ENCODE results near the gene U2AF1L4.

The U2AF1L4 gene, protein sequence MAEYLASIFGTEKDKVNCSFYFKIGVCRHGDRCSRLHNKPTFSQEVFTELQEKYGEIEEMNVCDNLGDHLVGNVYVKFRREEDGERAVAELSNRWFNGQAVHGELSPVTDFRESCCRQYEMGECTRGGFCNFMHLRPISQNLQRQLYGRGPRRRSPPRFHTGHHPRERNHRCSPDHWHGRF

DNA sequence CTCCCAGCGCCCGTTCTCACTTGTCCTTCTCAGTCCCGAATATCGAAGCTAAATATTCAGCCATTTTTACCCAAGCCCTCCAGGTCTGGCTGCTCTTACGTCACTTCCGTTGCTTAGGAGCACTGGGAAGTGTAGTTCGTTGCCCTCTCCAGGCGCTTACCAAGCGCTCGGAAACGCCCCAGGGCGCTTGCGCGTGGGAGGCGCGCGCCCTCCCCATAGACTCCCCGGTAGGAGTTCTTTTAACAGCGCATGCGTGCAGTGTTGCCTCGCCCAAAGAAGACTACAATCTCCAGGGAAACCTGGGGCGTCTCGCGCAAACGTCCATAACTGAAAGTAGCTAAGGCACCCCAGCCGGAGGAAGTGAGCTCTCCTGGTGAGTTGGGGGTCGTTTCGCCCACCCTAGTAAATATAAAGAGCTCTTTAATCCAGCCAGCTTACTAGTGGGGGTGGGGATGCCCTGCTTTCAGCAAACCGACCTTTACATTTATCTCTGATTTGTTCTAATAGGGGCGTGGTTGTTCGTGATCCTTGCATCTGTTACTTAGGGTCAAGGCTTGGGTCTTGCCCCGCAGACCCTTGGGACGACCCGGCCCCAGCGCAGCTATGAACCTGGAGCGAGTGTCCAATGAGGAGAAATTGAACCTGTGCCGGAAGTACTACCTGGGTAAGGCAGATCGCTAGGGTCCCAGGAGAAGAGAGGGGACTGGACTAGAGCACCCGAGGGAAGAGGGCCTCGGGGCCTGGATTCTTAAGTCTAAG lies at the start of gene U2AF1L4, which contains the start of gene PSENEN:
Gene U2AF1L4, minus strand, starts transcription at position 91 of the 759 bp plus-strand sequence. Its CDS starts 27 bp downstream, at position 64.
Gene PSENEN, plus strand, starts transcription at position 324 of the 759 bp plus-strand sequence. Its CDS starts 280 bp downstream, at position 604.
- peak; percentile 99 for DNase-seq

DNA sequence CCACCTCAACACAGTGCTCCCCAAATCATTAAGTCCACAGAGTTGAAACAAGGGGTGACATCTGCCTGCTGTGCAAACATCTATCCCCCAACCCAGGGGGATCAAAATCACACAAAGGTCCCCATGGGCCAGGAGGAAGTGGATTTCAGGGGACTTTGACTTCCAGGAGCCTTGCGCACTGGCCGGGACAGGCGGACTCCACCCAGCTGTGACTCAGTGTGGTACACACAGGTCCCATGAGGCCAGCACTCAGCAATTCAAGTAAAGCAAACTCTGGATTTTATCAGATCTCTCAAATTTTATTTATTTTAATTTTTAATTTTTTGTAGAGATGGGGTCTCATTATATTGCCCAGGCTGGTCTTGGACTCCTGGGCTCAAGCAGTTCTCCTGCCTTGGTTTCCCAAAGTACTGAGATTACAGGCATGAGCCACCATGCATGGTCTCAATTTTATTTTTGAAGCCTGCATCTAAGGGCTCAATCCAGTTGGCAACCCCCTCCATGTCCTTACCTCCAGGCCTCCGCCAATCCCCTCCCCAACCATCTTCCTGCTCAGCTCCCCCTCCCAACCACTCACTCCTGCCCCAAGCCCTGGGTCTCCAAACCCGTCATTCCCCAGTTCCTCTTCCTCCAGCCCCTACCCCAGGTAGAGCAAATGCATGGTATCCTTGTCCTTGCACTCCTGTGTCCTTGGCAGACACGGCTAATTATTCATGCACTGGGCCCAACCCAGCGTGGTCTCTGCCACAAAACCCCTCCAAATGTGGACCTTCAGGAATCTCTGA lies 48.4 kb upstream of the U2AF1L4 start:
- no peak for DNase-seq

DNA sequence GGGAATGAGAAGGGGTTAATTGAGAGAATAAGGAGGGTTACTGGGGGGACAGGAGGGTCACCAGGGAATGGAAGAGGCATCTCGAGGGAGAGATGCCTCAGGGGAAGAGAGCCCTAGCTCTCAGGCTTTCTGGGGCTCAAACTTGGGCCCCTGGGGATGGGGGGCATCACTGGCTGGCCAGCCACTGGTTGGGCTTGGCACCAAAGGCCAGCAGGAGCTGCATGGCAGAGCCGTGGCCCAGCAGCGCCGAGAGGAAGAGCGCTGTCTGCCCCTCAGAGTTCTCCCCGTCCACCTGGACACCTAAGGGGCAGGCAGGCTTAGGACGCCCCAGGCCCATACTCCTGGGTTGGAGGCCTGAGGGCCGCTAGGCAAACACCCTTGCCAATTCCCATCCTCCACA lies 47.7 kb upstream of the U2AF1L4 start:
- no peak for DNase-seq

DNA sequence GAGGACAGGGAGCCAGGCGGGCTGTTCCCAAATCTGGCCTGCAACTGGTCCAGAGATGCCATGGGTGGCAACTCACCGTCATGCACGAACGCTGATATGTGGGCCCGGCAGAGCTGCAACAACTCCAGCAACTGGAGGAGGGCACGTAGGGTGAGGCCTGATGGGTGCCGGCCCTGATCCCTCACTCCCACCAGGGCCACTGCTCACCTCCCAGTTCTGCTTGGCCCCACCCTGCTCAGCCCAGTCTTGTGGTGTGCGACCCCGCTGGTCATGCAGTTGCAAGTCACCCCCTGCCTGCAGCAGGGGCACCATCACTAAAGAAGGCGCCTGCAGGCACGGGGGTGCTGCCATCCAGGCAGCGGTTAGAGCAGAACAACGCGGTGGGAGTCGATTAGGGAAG lies 47.1 kb upstream of the U2AF1L4 start:
- no peak for DNase-seq

DNA sequence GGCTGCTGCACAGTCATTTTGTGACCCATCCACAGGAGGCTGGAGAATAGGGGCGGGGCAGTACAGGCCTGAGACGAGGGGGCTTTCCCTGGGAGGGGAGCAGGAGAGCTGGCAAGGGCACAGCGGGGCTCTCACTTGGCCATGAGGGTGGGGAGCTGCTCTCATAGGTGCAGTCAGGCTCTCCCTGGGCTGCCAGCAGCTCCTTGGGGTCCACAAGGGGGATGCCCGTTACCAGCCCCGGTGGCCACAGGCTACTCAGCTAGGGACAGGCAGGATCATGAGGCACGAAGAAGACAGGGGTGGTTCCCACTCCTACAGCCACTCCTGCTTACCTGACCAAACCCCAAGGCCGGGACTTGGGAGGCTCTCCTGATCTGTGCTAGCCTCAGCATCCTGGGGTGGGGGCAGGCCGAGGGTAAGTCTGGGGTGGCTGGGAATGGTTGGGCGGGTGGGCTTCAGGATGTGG lies 46.6 kb upstream of the U2AF1L4 start:
- DNase-seq = no peak

DNA sequence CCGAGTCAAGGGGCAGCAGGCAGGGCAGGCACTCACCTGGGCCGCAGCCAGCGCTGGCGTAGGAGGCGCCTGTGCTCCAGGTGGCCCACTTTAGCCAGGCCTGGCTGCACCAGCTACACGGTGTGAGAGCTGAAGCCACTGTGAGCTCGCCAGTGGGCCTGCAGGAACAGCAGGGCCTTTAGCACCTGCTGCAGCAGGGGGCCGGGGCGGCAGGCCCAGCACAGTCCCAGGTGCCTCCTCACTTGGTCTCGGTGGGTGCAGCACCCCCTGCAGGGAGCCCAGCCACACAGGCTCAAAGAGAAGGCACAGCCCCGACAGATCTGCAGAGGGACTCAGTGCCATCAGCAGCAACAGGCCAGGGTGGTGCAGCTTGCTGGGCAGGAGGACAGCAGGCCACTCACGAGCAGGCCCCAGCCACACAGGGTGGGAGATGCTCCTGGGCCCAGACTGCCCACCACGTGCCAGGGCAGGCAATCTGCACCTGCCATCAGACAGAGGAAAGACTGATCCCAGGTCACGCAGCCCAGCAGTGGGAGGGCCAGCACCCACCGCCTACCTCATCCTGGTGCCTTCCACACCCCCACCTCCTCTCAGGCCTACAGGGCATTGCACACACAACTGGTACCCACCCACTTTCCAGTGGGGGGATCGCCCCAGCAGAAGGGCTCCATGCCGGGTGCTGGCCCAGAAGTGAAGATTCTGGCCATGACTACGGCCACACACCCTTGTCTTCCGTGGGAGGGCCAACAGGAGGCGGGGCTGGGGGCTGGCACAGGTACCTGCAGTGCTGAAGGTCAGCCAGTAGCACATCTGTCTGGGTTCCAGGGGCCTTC lies 46.0 kb upstream of the U2AF1L4 start:
- peak; percentile 16 for DNase-seq

DNA sequence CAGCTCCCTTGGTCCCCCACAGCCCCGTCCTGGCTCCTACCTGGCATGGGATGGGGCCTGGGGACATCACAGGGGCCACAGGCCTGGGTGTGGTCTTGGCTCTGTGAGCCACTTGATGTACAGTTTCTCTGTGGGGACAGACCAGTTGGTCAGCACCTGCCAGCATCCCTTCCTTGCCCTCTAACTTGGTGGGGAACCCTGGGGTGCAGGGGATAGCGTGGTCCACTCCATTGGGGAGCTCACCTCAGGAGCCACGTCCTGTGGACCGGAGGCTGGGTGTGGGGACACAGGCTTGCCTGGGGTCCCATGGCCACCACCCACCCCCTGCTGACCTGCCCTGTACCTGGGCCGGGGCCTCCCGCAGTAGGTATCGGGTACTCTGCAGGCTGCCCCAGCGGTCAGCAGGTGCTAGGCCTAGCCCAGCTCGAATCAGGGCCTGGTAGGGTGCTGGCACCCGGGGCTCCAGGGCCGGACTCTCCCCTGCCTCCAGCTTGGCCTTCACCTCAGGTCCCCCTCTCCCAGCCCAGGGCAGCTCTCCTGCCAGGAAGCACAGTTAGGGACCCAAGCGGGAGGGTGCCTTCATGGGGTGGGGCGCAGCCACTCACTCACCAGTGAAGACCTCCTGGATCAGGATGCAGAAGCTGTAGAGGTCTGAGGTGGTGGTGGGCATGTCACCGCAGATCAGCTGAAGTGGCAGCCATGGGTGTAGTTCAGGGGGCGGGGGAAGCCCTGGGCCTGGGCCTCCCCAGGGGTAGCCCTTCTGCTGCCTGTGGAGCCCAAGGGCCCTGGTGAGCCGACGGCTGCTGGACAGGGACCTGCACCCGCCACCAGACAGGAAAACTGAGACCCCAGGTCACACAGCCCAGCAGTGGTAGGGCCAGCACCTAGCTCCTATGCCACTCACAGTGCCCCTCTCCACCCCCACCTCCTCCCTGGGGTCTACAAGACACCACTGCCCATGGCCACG lies 45.0 kb upstream of the U2AF1L4 start:
- DNase-seq = no peak

DNA sequence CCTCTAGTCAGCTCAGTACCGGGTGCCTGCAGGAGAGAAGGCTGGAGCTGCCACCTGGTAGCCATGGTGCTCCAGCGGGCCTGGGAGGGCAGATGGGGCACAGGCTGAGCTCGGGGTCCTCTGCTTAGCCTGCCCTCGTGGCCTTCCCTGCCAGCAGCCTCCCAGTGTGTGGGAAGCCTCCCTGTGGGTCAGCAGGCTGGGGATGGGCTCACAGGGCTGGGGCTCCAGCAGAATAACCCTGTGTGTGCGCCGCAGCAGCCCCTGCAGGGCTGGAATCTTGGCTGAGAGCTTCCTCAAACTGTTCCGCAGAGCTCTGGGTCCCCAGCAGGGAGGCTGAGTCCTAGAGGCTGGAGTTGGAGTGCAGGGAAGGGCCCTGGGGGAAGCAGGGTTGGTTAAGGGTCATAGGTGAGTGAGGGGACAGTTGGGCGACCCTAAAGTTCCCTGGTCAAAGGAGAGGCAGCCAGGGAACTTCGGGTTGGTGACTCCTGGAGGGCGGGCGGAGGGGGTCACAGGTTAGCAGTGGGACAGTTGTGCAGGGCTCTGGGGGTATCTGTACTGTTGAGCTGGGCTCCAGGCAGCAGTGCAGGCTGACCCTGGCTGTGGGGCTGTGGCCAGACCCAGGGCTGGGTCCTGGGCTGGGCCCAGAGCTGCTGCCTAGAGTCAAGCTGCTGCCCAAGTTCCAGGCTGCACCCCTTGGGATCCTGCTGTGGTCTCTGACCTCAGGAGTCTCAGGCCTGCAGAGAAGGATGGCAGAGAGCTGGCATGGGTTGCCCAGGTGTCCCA lies 44.2 kb upstream of the U2AF1L4 start:
- no peak for DNase-seq

DNA sequence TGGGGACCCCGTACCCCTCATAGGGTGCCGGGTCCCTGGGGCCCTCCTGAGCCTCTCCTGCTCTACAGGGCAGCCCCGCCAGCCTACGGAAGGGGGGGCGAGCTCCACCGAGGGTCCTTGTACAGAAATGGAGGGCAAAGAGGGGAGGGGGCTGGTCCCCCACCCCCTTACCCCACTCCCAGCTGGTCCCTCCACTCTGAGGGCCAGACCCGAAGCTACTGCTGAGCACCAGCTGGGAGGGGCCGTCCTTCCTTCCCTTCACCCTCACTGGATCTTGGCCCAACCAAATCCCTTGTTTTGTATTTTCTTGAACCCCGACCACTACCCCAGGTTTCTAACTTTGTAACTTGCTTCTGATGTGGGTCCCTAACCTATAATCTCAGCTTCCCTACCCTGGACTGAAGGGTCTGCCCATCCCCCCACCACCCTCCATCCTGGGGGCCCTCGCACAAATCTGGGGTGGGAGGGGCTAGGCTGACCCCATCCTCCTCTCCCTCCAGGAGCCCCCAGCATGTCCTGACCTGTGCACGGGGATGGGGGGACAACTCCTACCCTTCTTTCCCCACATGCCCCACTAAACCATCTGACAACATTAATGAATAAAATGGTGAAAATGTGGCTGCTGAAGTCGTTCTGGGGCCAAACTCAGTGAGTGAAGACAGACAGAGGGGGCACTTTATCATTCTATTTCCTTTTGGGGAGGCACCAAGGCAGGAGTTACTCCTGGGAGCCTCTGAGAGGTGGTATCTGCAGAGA lies 43.2 kb upstream of the U2AF1L4 start:
- no peak for DNase-seq

DNA sequence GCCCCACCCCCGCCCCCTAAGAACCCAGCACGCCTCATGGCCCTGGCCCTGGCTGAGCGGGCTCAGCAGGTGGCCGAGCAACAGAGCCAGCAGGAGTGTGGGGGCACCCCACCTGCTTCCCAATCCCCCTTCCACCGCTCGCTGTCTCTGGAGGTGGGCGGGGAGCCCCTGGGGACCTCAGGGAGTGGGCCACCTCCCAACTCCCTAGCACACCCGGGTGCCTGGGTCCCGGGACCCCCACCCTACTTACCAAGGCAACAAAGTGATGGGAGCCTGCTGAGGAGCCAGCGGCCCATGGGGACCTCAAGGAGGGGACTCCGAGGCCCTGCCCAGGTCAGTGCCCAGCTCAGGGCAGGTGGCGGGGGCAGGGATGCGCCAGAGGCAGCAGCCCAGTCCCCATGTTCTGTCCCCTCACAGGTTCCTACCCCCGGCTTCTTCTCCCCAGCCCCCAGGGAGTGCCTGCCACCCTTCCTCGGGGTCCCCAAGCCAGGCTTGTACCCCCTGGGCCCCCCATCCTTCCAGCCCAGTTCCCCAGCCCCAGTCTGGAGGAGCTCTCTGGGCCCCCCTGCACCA lies 42.1 kb upstream of the U2AF1L4 start:
- no peak for DNase-seq

DNA sequence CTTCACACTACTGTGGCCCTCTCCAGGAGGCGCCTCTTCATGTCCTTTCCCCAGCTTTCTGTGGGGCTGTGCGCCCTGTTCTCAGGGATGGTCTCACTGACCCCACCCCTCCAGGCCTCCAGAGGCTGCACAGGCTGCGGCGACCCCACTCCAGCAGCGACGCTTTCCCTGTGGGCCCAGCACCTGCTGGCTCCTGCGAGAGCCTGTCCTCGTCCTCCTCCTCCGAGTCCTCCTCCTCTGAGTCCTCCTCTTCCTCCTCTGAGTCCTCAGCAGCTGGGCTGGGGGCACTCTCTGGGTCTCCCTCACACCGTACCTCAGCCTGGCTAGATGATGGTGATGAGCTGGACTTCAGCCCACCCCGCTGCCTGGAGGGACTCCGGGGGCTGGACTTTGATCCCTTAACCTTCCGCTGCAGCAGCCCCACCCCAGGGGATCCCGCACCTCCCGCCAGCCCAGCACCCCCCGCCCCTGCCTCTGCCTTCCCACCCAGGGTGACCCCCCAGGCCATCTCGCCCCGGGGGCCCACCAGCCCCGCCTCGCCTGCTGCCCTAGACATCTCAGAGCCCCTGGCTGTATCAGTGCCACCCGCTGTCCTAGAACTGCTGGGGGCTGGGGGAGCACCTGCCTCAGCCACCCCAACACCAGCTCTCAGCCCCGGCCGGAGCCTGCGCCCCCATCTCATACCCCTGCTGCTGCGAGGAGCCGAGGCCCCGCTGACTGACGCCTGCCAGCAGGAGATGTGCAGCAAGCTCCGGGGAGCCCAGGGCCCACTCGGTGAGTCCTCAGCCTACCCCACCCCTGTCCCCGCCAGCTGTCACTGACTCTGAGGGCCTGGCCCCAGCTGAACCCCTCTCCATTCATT lies 41.3 kb upstream of the U2AF1L4 start:
- no peak for DNase-seq

DNA sequence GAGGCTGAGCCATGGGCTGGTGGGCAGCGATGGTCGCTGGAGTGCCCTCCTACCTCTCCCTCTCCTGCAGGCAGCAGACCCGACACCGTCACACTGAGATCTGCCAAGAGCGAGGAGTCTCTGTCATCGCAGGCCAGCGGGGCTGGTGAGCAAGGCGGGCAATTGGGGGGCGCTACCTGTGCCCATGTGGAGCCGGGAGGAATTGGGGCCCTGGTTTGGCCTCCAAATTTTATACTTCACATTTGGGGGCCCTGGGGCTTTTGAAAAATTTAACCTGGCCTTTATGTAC lies 40.1 kb upstream of the U2AF1L4 start:
- no peak for DNase-seq

DNA sequence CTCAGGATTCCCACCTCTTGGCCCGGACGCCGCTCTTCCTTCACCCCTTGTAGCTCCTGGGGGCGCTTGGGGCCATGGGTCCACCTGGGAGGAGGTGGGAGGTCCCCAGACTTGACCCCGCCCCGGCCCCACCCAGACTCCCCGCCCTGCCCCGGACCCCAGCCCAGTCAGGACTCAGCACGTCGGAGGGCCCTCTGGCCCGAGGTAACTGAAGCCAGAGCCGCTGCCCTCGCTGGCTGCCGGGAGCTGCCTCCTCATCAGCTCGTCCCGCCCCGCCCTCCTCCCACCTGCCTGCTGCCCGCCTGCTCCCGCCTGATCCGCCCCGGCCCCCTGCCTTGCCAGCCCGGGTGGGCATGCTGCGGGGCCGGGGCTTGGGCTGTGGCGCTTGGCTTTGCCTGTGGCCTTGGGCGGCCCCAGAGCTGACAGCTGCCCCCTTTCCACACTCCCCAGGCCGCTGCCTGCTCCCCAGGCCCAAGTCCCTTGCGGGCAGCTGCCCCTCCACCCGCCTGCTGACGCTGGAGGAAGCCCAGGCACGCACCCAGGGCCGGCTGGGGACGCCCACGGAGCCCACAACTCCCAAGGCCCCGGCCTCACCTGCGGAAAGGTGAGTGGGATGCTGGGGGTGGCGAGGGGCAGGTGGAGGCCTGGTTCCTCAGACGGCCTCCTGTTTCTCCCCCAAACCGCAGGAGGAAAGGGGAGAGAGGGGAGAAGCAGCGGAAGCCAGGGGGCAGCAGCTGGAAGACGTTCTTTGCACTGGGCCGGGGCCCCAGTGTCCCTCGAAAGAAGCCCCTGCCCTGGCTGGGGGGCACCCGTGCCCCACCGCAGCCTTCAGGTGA lies 39.5 kb upstream of the U2AF1L4 start:
- DNase-seq = no peak

DNA sequence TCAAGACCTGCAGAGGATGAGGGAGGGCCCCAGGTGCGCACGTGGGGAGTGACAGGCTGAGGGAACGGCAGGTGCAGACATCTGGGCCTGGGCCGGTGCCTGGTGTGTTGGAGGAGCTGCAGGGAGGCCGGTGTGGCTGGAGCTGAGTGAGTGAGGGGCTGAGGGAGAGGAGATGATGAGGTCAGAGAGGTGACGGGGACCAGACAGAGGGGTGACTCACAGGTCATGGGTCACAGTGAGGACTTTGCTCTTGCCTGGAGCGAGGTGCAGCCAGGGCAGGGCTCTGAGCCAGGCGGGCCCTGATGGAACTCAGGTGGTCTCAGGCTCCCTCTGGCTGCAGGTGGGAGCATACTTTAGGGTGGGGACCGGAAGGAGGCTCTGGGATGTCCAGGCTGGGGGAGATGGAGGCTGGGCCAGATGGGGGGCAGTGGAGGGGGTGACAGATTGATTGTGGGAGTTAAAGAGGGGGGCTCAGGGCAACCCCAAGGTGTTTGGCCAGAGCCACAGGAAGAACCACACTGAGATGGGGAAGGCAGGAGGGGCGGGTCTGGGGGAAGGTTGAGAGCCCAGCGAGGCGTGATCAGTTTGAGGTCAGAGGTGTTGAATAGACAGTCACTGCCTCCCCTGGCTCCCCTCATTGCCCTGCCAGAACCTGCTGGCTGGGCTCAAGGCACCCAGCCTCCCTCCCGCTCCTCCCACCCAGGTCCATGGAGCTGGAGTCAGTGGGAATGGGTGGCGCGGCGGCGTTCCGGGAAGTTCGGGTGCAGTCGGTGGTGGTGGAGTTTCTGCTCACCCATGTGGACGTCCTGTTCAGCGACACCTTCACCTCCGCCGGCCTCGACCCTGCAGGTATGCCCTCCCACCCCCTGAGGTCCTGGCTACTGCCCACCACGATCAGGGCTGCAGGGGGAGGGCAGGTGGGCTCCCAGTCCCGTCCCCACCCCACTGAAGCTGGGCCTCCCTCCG lies 38.5 kb upstream of the U2AF1L4 start:
- no peak for DNase-seq

DNA sequence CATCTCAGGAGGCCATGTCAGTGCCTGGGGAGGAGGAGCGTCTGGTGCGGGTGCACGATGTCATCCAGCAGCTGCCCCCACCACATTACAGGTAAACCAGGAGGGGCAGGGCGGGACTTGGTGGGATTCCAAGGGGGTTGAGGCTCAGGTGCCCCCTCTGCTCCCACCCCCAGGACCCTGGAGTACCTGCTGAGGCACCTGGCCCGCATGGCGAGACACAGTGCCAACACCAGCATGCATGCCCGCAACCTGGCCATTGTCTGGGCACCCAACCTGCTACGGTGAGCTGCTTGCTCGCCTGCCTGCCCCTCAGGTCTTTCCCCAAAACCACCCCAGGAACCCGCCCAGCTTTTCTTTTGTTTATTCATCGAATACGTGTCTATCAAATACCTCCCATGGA lies 37.4 kb upstream of the U2AF1L4 start:
- DNase-seq = no peak

DNA sequence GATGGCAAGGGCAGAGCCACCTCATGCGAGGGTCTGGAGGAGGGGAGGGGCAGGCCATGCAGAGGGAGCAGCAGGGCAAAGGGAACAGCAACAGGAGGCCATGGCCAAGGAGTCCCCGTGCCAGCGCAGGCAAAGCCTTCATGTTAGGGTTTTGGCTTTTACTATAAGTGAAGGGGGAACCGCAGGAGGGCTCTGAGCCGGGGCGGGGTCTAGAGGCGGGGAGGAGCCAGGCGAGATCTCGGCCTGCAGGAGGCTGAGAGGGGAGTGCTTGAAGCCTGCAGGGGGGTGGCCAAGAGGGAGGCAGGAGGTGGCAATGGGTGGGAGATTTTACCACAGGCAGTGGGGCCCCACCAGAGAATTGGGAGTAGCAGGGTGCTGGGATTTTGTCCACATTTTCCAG lies 36.4 kb upstream of the U2AF1L4 start:
- DNase-seq = no peak

DNA sequence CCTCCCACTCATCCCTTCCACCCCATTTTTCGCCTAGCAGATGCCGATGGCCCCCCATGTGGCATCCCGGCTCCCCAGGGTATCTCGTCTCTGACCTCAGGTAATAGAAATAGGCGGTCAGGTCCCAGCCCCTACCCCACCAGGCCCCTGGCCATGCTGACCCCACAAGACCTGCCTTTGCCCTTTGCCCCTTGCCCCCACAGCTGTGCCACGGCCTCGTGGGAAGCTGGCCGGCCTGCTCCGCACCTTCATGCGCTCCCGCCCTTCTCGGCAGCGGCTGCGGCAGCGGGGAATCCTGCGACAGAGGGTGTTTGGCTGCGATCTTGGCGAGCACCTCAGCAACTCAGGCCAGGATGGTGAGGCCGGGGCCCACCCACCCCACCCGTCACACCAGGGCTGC lies 35.5 kb upstream of the U2AF1L4 start:
- no peak for DNase-seq

Data from activated CD4-positive, alpha-beta T cell treated with anti-CD3 and anti-CD28 coated beads, Interleukin-10, Interleukin-2, amounts not matched to agents 100 ng/mL and 50 ng/mL, durations not matched to agents 16 hours and 8 hours (primary cell).